ENCODE results near the gene TMEM221. TPM values are rescaled to one million over a fixed set of nuclear protein-coding genes. Genes with fewer than 3 reads are reported as not detected.
A peak's percentile ranks its signal among the peaks of the same experiment; 100 is the strongest.

Gene TMEM221
- total and polyA plus RNA-seq, 11 donors: 0.04 to 0.52 TPM; not detected in 9

DNA sequence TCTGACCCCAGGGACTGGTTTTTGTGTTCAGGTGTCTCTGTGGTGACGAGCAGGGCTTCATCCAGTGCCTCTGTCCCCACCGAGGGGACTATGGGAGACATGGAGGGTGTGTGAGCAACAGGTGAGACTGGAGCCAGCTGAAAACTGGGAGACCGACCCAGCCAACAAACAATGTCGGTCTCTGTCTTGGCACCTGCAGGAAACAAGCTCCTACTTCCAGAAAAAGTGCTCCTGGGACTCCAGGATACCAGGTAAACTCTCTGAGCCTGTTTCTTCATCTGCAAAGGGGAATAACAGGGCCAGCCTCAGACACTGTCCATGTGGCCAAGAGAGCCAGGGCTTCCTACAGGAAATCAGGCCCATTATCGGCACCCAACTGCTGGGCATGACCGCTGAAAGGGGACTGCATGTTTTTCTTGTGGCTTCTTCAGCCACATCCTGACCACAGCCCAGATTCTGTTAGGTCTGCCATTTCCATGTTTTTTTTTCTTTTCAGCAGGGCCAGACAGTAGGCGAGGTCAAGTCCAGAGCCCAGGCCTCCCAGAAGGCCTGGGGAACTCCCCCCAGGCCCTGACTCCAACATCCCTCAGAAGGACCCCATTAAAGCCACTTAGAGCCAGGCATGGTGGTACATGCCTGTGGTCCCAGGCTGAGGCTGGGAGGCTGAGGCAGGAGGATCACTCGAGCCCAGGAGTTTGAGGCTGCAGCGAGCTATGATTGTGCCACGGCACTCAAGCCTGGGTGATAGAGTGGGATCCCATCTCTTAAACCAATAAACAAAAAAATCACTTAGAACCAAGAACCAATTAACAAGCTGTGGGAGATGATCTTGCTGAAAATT, 42.2 kb downstream of the TMEM221 start:
- TF ChIP-seq, protein P1, sequence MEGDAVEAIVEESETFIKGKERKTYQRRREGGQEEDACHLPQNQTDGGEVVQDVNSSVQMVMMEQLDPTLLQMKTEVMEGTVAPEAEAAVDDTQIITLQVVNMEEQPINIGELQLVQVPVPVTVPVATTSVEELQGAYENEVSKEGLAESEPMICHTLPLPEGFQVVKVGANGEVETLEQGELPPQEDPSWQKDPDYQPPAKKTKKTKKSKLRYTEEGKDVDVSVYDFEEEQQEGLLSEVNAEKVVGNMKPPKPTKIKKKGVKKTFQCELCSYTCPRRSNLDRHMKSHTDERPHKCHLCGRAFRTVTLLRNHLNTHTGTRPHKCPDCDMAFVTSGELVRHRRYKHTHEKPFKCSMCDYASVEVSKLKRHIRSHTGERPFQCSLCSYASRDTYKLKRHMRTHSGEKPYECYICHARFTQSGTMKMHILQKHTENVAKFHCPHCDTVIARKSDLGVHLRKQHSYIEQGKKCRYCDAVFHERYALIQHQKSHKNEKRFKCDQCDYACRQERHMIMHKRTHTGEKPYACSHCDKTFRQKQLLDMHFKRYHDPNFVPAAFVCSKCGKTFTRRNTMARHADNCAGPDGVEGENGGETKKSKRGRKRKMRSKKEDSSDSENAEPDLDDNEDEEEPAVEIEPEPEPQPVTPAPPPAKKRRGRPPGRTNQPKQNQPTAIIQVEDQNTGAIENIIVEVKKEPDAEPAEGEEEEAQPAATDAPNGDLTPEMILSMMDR (IDR thresholded peaks at IDR 0.05): no peak
- TF ChIP-seq POLR2A (IDR thresholded peaks at IDR 0.05): no peak
- WGBS, 4 donors: 59 to 68% (median 65%) methylated on average over 8 to 10 of the region's 10 CpGs
- peaks cover 0 to 39% (median 7%) of the 10 kb centered on the region in 12 donors for H3K4me1 ChIP-seq
- H3K27me3 ChIP-seq: peaks cover 0 to 5% (median 0%) of the 10 kb centered on the region in 9 donors
- peaks cover 0 to 11% (median 0%) of the 10 kb centered on the region in 9 donors for H3K36me3 ChIP-seq
- no peaks in the 10 kb centered on the region for H3K9me3 ChIP-seq
- peak overlapping the region; percentile 51 to 97 (median 86) for H3K27ac ChIP-seq
- DNase-seq: no peak
- peak in 1 of 4 donors; percentile 12 for ATAC-seq
- peak overlapping the region in 11 of 12 donors; percentile 44 to 83 (median 55) for H3K4me3 ChIP-seq
- intact Hi-C loops (cut with DNase I): no loop called here

DNA sequence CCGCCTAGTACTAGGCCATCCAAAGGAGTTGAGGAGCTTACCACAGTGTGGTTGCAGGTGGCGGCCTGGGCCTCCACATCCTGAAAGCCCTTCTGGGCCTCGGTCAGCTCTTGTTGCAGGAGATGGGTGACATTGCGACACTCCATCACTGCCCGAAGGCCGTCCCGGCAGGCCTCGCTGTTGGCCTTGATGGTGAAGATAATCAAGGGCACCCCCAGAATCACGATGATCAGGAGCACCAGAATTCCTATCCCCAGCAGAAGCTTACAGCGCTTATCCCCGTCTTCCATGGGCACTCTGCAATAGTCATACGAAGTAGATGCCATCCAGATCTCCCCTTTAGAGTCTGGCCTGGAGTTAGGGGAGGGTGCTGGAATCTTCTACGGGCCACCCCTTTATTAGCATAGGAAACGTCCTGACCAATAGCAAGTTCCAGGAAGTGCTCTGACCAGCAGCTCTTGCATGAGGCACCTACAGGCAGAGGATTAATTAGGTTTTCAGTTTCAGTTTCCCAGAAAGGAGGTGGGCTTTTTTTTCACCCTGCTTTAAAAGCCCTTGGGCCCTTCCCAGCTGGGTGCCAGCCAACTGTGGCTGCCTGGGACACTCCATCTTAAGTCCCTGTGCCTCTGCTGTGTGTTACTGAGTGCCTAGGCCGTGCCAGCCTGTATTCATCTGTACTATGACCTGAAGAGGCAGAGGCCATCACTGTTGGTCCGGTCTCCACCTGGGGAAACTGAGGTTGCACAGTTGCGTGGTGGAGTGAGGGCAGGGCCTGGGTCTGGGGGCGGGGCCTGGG, 43.0 kb downstream of the TMEM221 start, which contains the start of gene BST2:
BST2 (minus strand) TSS at position 381 of the 796 bp plus-strand sequence; CDS start at position 326, 55 bp downstream.
- TF ChIP-seq, protein P1 (IDR thresholded peaks at IDR 0.05): no peak
- TF ChIP-seq POLR2A (IDR thresholded peaks at IDR 0.05): peak; percentile 7 to 70
- Histone ChIP-seq H3K27me3 (peaks cover 0 to 7% (median 0%) of the 10 kb centered on the region in 9 donors), H3K4me3 (peak within 1 kb of the TSS; percentile 44 to 83 (median 54)), H3K9me3 (no peaks in the 10 kb centered on the region), H3K4me1 (peaks cover 0 to 39% (median 7%) of the 10 kb centered on the region in 12 donors), H3K27ac (peak within 1 kb of the TSS; percentile 73 to 97 (median 86)), H3K36me3 (peaks cover 0 to 15% (median 0%) of the 10 kb centered on the region in 9 donors)
- ATAC-seq (peak; percentile 92 to 97 (median 94)), DNase-seq (peak in 4 of 5 donors; percentile 69 to 75 (median 71))
- intact Hi-C loops (cut with DNase I): no loop called here
- WGBS, 4 donors: 58 to 71% (median 60%) methylated on average over 13 to 18 of the region's 18 CpGs

DNA sequence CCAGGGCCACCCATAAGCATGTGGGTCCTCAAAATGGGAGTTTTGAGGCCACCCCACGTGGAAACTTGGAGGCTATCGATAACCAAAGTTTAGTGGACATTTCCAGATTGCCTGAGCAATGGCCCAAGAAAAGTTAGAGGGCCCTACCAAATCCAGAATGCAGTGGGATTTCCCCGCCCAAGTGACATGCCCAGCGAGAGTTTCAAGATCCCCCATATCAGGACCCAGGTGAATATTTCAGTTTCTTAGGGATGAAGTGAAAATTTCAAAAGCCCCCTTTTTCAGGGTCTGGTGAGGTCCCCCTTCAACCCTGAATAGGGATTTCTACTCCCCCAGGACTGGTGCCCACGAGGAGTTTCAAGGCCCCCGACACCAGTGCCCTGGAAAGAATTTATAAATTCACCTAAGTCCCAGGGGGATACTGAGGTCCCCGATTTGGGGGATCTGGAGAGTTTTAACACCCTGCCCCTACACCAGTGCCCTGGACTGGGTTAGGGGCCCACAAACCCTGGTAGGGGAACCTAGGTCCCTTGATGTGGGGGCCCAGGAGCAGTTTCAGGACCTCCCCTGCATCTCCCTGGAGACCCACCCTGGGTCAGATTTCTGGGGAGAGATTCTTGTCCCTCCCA, 43.7 kb downstream of the TMEM221 start:
- Histone ChIP-seq H3K27me3 (peaks cover 0 to 7% (median 0%) of the 10 kb centered on the region in 9 donors), H3K9me3 (no peaks in the 10 kb centered on the region), H3K4me3 (peak overlapping the region; percentile 44 to 83 (median 54)), H3K36me3 (peaks cover 0 to 23% (median 0%) of the 10 kb centered on the region in 9 donors), H3K27ac (peak overlapping the region; percentile 67 to 97 (median 84)), H3K4me1 (peaks cover 0 to 39% (median 7%) of the 10 kb centered on the region in 12 donors)
- no peak for DNase-seq
- WGBS, 4 donors: 52 to 66% (median 63%) methylated on average over 7 of the region's 7 CpGs
- peak in 1 of 4 donors; percentile 6 for ATAC-seq
- TF ChIP-seq, protein P1 (IDR thresholded peaks at IDR 0.05): no peak
- no peak for TF ChIP-seq POLR2A (IDR thresholded peaks at IDR 0.05)
- intact Hi-C loops (cut with DNase I): no loop called here

Measured in heart left ventricle (tissue), 16 donors.